ENCODE measurements around the gene CYFIP1. TPM values are rescaled to one million over a fixed set of nuclear protein-coding genes. Genes with fewer than 3 reads are reported as not detected.
A peak's percentile ranks its signal among the peaks of the same experiment; 100 is the strongest.

Gene CYFIP1
- total RNA-seq, 1 experiment from 2014 or later: 205 TPM

DNA sequence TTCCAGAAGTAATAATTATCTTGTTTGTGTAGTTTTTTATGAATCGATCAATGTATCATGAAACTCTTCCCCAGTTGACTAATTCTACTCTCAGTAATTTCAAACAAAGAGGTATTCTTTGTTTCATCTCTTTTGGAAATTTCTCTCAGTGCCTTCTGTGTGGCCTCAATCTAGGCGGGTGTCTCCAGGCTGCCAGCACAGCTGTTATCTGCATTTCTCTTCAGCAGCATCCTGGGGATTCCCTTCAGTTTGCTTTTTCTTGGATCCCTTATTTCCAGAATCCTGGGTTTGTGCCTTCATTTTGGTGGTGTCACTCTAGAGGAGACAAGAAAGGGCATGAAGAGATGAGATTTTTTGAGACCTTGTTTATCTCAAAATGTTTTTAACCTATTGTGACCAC is 119.0 kb downstream of the CYFIP1 start:
- Mint-ChIP-seq H3K27ac (ENCODE audit: unreplicated experiment) (no peak overlapping the region), H3K9me3 (ENCODE audit: unreplicated experiment) (no peaks in the 10 kb centered on the region), H3K27me3 (ENCODE audit: insufficient read depth, unreplicated experiment) (no peaks in the 10 kb centered on the region), H3K4me1 (ENCODE audit: low read depth, unreplicated experiment) (no peaks in the 10 kb centered on the region), H3K36me3 (ENCODE audit: insufficient read depth, unreplicated experiment) (peaks cover 98% of the 10 kb centered on the region), H3K4me3 (ENCODE audit: unreplicated experiment) (no peak overlapping the region)
- DNase-seq: no peak
- POLR2A ChIA-PET: no interaction called here
- Histone ChIP-seq H3K4me1 (no peaks in the 10 kb centered on the region), H3K9me3 (no peaks in the 10 kb centered on the region), H3K36me3 (ENCODE audit: control insufficient read depth, insufficient read depth, low read length) (peaks cover 4% of the 10 kb centered on the region), H3K27me3 (replicated peaks; ENCODE audit: control insufficient read depth, insufficient read depth, low read length) (no peaks in the 10 kb centered on the region), H3K4me3 (ENCODE audit: low read depth, low read length) (no peak overlapping the region)
- TF ChIP-seq, protein P1, sequence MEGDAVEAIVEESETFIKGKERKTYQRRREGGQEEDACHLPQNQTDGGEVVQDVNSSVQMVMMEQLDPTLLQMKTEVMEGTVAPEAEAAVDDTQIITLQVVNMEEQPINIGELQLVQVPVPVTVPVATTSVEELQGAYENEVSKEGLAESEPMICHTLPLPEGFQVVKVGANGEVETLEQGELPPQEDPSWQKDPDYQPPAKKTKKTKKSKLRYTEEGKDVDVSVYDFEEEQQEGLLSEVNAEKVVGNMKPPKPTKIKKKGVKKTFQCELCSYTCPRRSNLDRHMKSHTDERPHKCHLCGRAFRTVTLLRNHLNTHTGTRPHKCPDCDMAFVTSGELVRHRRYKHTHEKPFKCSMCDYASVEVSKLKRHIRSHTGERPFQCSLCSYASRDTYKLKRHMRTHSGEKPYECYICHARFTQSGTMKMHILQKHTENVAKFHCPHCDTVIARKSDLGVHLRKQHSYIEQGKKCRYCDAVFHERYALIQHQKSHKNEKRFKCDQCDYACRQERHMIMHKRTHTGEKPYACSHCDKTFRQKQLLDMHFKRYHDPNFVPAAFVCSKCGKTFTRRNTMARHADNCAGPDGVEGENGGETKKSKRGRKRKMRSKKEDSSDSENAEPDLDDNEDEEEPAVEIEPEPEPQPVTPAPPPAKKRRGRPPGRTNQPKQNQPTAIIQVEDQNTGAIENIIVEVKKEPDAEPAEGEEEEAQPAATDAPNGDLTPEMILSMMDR (IDR thresholded peaks at IDR 0.05; ENCODE audit: insufficient read depth in 1 of 2, low read depth in 1 of 2, low read length in 1 of 2, severe bottlenecking in 1 of 2, unreplicated experiment in 1 of 2): no peak
- CTCF ChIA-PET: interaction anchor here (0.6 kb wide), 1 partner anchor 609 kb away, joined by 3 read pairs; no protein-coding TSS in a partner anchor
- intact Hi-C loops (cut with micrococcal nuclease; ENCODE audit: unreplicated experiment): loop anchor here (10.0 kb wide), 1 partner anchor 604 kb away; no protein-coding TSS in a partner anchor
- BruUV-seq (replicated peaks): no TSS peak

DNA sequence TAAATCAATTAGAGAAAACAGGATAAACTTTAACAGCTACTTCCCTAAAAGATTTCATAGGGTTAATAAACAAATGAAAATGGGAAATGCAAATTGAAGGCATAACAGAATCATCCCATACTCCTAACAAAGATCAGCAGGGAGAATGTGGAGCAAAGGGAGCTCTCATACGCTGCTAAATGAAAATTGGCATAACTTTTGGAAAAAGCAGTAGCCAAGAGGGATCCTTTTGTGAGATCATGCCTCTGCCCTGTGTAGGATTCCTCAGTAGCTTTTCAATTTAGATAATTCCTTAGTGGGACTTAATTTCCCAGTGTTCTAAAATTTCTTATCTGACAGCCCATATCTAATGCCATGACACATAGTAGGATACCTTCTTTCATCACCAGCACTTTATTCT is 123.5 kb downstream of the CYFIP1 start:
- CTCF ChIA-PET: no interaction called here
- intact Hi-C loops (cut with micrococcal nuclease; ENCODE audit: unreplicated experiment): no loop called here
- no peak for DNase-seq
- H3K9me3 ChIP-seq: no peaks in the 10 kb centered on the region
- POLR2A ChIA-PET: no interaction called here
- no peak overlapping the region for H3K4me3 ChIP-seq (ENCODE audit: low read depth, low read length)
- Mint-ChIP-seq H3K4me3 (ENCODE audit: unreplicated experiment) (no peak overlapping the region), H3K27me3 (ENCODE audit: insufficient read depth, unreplicated experiment) (no peaks in the 10 kb centered on the region), H3K36me3 (ENCODE audit: insufficient read depth, unreplicated experiment) (peaks cover 91% of the 10 kb centered on the region), H3K4me1 (ENCODE audit: low read depth, unreplicated experiment) (no peaks in the 10 kb centered on the region), H3K27ac (ENCODE audit: unreplicated experiment) (no peak overlapping the region), H3K9me3 (ENCODE audit: unreplicated experiment) (no peaks in the 10 kb centered on the region)
- TF ChIP-seq, protein P1 (IDR thresholded peaks at IDR 0.05; ENCODE audit: insufficient read depth in 1 of 2, low read depth in 1 of 2, low read length in 1 of 2, severe bottlenecking in 1 of 2, unreplicated experiment in 1 of 2): no peak
- BruUV-seq (replicated peaks): no TSS peak
- H3K4me1 ChIP-seq: no peaks in the 10 kb centered on the region
- H3K36me3 ChIP-seq (ENCODE audit: control insufficient read depth, insufficient read depth, low read length): peaks cover 2% of the 10 kb centered on the region
- no peaks in the 10 kb centered on the region for H3K27me3 ChIP-seq (replicated peaks; ENCODE audit: control insufficient read depth, insufficient read depth, low read length)

DNA sequence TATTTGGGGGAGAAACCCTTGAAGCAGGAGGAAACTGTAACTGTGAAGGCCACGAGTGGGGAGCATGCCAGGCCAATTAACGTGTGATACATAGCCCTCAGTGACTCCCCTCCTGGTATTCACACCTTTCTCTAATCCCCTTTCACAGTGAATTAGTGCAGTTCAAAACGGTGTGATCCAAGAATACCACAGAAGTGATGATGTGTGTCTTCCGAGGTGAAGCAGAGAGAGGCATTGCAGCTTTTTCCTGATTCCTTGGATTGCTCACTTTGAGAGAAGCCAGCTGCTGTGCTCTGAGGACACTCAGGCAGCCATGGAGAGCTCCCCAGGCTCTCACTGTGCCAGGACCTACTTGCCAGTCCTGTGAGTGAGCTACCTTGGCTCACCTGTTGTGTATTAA is 124.4 kb downstream of the CYFIP1 start:
- TF ChIP-seq, protein P1 (IDR thresholded peaks at IDR 0.05; ENCODE audit: insufficient read depth in 1 of 2, low read depth in 1 of 2, low read length in 1 of 2, severe bottlenecking in 1 of 2, unreplicated experiment in 1 of 2): no peak
- H3K4me3 ChIP-seq (ENCODE audit: low read depth, low read length): no peak overlapping the region
- DNase-seq: no peak
- no peaks in the 10 kb centered on the region for H3K9me3 ChIP-seq
- H3K27ac Mint-ChIP-seq (ENCODE audit: unreplicated experiment): peak overlapping the region; percentile 5
- CTCF ChIA-PET: no interaction called here
- peaks cover 2% of the 10 kb centered on the region for H3K36me3 ChIP-seq (ENCODE audit: control insufficient read depth, insufficient read depth, low read length)
- H3K27me3 ChIP-seq (replicated peaks; ENCODE audit: control insufficient read depth, insufficient read depth, low read length): no peaks in the 10 kb centered on the region
- intact Hi-C loops (cut with micrococcal nuclease; ENCODE audit: unreplicated experiment): no loop called here
- no peaks in the 10 kb centered on the region for H3K27me3 Mint-ChIP-seq (ENCODE audit: insufficient read depth, unreplicated experiment)
- H3K4me1 Mint-ChIP-seq (ENCODE audit: low read depth, unreplicated experiment): no peaks in the 10 kb centered on the region
- no peaks in the 10 kb centered on the region for H3K9me3 Mint-ChIP-seq (ENCODE audit: unreplicated experiment)
- no peaks in the 10 kb centered on the region for H3K4me1 ChIP-seq
- POLR2A ChIA-PET: no interaction called here
- BruUV-seq (replicated peaks): no TSS peak
- H3K36me3 Mint-ChIP-seq (ENCODE audit: insufficient read depth, unreplicated experiment): peaks cover 92% of the 10 kb centered on the region
- H3K4me3 Mint-ChIP-seq (ENCODE audit: unreplicated experiment): no peak overlapping the region
